HG03575 (cell line): Measurements from ENCODE around the gene PDIA6.

Experiments
- ATAC-seq: cut with Tn5 transposase; IDR thresholded peaks from one replicate; pipeline ENCODE4 v1.9.1; 2021; ENCODE audit not compliant: unreplicated experiment, insufficient number of reproducible peaks, low FRiP score; ENCODE audit errors: extremely low read depth

PDIA6 gene

GRCh38 chr2:10772868-10773215 is 39.7 kb downstream of the PDIA6 start:
- ATAC-seq: no peak

- ATAC-seq: no peak
Measured at GRCh38 chr2:10772201-10772867, 40.3 kb downstream of the PDIA6 start.

GRCh38 chr2:10771786-10772185 is 40.8 kb downstream of the PDIA6 start:
- ATAC-seq: no peak

- ATAC-seq: no peak
Measured at GRCh38 chr2:10770956-10771750, 41.4 kb downstream of the PDIA6 start.

GRCh38 chr2:10768063-10768507 is 44.5 kb downstream of the PDIA6 start:
- no peak for ATAC-seq

- ATAC-seq: no peak
Measured at GRCh38 chr2:10765914-10766313, 46.7 kb downstream of the PDIA6 start.

GRCh38 chr2:10765461-10765860 is 47.1 kb downstream of the PDIA6 start:
- no peak for ATAC-seq

GRCh38 chr2:10764896-10765295 is 47.7 kb downstream of the PDIA6 start:
- ATAC-seq: no peak

- ATAC-seq: no peak
Measured at GRCh38 chr2:10764096-10764785, 48.3 kb downstream of the PDIA6 start.

GRCh38 chr2:10763461-10763800 is 49.2 kb downstream of the PDIA6 start:
- ATAC-seq: no peak

- no peak for ATAC-seq
Measured at GRCh38 chr2:10762651-10763460, 49.7 kb downstream of the PDIA6 start.

GRCh38 chr2:10761591-10761990 is 51.0 kb downstream of the PDIA6 start:
- no peak for ATAC-seq

- ATAC-seq: no peak
Measured at GRCh38 chr2:10760794-10761504, 51.6 kb downstream of the PDIA6 start.

GRCh38 chr2:10759151-10759714 is 53.4 kb downstream of the PDIA6 start:
- ATAC-seq: no peak

GRCh38 chr2:10757814-10758286 is 54.7 kb downstream of the PDIA6 start:
- ATAC-seq: no peak

- no peak for ATAC-seq
Measured at GRCh38 chr2:10755621-10756020, 57.0 kb downstream of the PDIA6 start.

GRCh38 chr2:10753876-10754275 is 58.7 kb downstream of the PDIA6 start:
- no peak for ATAC-seq

GRCh38 chr2:10753156-10753555 is 59.4 kb downstream of the PDIA6 start:
- ATAC-seq: no peak
